ENCODE measurements around the gene NTSR1.

GRCh38 chr20:62808211-62808865, 99.7 kb downstream of the NTSR1 start:
- peak; percentile 68 to 90 for TF ChIP-seq CTCF (conservative IDR thresholded peaks at IDR 0.05 in 1 of 2, IDR thresholded peaks at IDR 0.05 in 1 of 2; ENCODE audit: extremely low read depth in 1 of 2, insufficient read depth in 1 of 2, low read depth in 1 of 2, low read length in 2 of 2)
- TF ChIP-seq EZH2 (IDR thresholded peaks at IDR 0.05; ENCODE audit: borderline replicate concordance, low read length), result no peak

All from mammary epithelial cell (primary cell).